HepG2 (cell line): Measurements from ENCODE around the gene CDT1. TPM values are rescaled to one million over a fixed set of nuclear protein-coding genes. Genes with fewer than 3 reads are reported as not detected.

Source experiments
- ARNTL ChIP-seq: sonication (generic); formaldehyde crosslinking; IDR thresholded peaks from 2 replicates; pipeline ENCODE4 v1.4.0; 2020; ENCODE audit warnings: mild to moderate bottlenecking, missing genetic modification reagents
- BHLHE40 ChIP-seq: IDR thresholded peaks from 2 replicates; pipeline ENCODE4 v1.6.1; 2011; ENCODE audit warnings: low read length, improper control_type of control experiment
- E2F2 ChIP-seq: sonication (generic); formaldehyde crosslinking; IDR thresholded peaks from 2 replicates; pipeline ENCODE4 v1.4.0; 2020; ENCODE audit warnings: missing genetic modification reagents, borderline replicate concordance
- HNF1B ChIP-seq: sonication (generic); formaldehyde crosslinking; IDR thresholded peaks from 2 replicates; pipeline ENCODE4 v1.5.1; 2020; ENCODE audit warnings: mild to moderate bottlenecking, moderate library complexity, missing genetic modification reagents
- KLF12 ChIP-seq: sonication (generic); formaldehyde crosslinking; IDR thresholded peaks from 2 replicates; pipeline ENCODE4 v1.4.0; 2020; ENCODE audit warnings: missing genetic modification reagents, borderline replicate concordance
- MEIS2 ChIP-seq: sonication (generic); formaldehyde crosslinking; IDR thresholded peaks from 2 replicates; pipeline ENCODE4 v1.9.0; 2021; ENCODE audit warnings: mild to moderate bottlenecking, missing genetic modification reagents
- PCBP1 ChIP-seq: fragments of 200-400 bp; formaldehyde crosslinking; IDR thresholded peaks from 2 replicates; pipeline ENCODE4 v1.6.1; 2017; ENCODE audit warnings: mild to moderate bottlenecking, low read depth, low read length, borderline replicate concordance
- PHF8 ChIP-seq: sonication (generic); formaldehyde crosslinking; IDR thresholded peaks from 2 replicates; pipeline ENCODE4 v1.5.0; 2020; ENCODE audit warnings: missing genetic modification reagents
- PRMT3 ChIP-seq: sonication (generic); formaldehyde crosslinking; IDR thresholded peaks from 2 replicates; pipeline ENCODE4 v1.8.1; 2022; ENCODE audit warnings: low read depth, mild to moderate bottlenecking, moderate library complexity, missing genetic modification reagents, borderline replicate concordance
- SP5 ChIP-seq: IDR thresholded peaks from 2 replicates; pipeline ENCODE4 v1.6.1; 2016; ENCODE audit warnings: low read depth, borderline replicate concordance
- TEF ChIP-seq: sonication (generic); formaldehyde crosslinking; IDR thresholded peaks from 2 replicates; pipeline ENCODE4 v1.5.0; 2020; ENCODE audit warnings: missing genetic modification reagents
- ZFP37 ChIP-seq: sonication (generic); formaldehyde crosslinking; IDR thresholded peaks from 2 replicates; pipeline ENCODE4 v1.4.0; 2020; ENCODE audit warnings: missing genetic modification reagents, borderline replicate concordance
- ZNF101 ChIP-seq: sonication (generic); formaldehyde crosslinking; IDR thresholded peaks from 2 replicates; pipeline ENCODE4 v1.4.0; 2020; ENCODE audit warnings: mild to moderate bottlenecking, low read depth, missing genetic modification reagents, borderline replicate concordance
- ZNF496 ChIP-seq: sonication (generic); formaldehyde crosslinking; IDR thresholded peaks from 2 replicates; pipeline ENCODE4 v1.8.1; 2023; ENCODE audit warnings: mild to moderate bottlenecking, moderate library complexity, missing genetic modification reagents; ENCODE audit not compliant: insufficient replicate concordance
- ZNF605 ChIP-seq: sonication (generic); formaldehyde crosslinking; IDR thresholded peaks from 2 replicates; pipeline ENCODE4 v1.8.0; 2022; ENCODE audit warnings: mild to moderate bottlenecking, missing genetic modification reagents
- ZNF670 ChIP-seq: sonication (generic); formaldehyde crosslinking; IDR thresholded peaks from 2 replicates; pipeline ENCODE4 v1.8.0; 2022; ENCODE audit warnings: mild to moderate bottlenecking, missing genetic modification reagents, borderline replicate concordance
- ZNF782 ChIP-seq: sonication (generic); formaldehyde crosslinking; IDR thresholded peaks from 2 replicates; pipeline ENCODE4 v1.4.0; 2020; ENCODE audit warnings: missing genetic modification reagents, mild to moderate bottlenecking, borderline replicate concordance
- ZSCAN5A ChIP-seq: sonication (generic); formaldehyde crosslinking; IDR thresholded peaks from 2 replicates; pipeline ENCODE4 v1.8.0; 2022; ENCODE audit warnings: mild to moderate bottlenecking, missing genetic modification reagents, borderline replicate concordance
- polyA plus RNA-seq, 8 experiments: library from polyadenylated mRNA; depleted of rRNA in 3 of 8; stranded (reverse) in 7 of 8; unstranded in 1 of 8; fragments of >200 nt; fragmentation: Illumina TruSeq in 4 of 8; extraction: Trizol in 4 of 8; gene quantifications; 2 replicates each; pipeline versions ENCODE4 v1.2.1 to v1.2.3, GENCODE V29; 2011 to 2016; ENCODE audit warnings: low read depth in 4 of 8, missing spikeins in 1 of 8, mixed read lengths in 1 of 8; ENCODE audit not compliant: insufficient read depth in 1 of 8
- total RNA-seq, 5 experiments: library from RNA; depleted of rRNA; stranded (reverse); fragments of >200 nt; fragmentation: Illumina TruSeq; extraction: Trizol; gene quantifications; 2 replicates each; pipeline ENCODE4 v1.2.3, GENCODE V29; 2016; ENCODE audit warnings: low read depth in 1 of 5
- TF ChIP-seq, protein P1 (sequence below): sonication (generic); formaldehyde crosslinking; IDR thresholded peaks from 2 replicates; pipeline ENCODE4 v1.4.0; 2020; ENCODE audit warnings: mild to moderate bottlenecking, low read depth, missing genetic modification reagents
- TF ChIP-seq, protein P2 (sequence below): sonication (generic); formaldehyde crosslinking; IDR thresholded peaks from 2 replicates; pipeline ENCODE4 v1.5.0; 2020; ENCODE audit warnings: missing genetic modification reagents

Gene CDT1
- total and polyA plus RNA-seq, 2 of the 13 experiments (the other 11 are each of a cell fraction or from before 2014, with no cell fraction given) = 23.1 to 23.8 TPM

DNA sequence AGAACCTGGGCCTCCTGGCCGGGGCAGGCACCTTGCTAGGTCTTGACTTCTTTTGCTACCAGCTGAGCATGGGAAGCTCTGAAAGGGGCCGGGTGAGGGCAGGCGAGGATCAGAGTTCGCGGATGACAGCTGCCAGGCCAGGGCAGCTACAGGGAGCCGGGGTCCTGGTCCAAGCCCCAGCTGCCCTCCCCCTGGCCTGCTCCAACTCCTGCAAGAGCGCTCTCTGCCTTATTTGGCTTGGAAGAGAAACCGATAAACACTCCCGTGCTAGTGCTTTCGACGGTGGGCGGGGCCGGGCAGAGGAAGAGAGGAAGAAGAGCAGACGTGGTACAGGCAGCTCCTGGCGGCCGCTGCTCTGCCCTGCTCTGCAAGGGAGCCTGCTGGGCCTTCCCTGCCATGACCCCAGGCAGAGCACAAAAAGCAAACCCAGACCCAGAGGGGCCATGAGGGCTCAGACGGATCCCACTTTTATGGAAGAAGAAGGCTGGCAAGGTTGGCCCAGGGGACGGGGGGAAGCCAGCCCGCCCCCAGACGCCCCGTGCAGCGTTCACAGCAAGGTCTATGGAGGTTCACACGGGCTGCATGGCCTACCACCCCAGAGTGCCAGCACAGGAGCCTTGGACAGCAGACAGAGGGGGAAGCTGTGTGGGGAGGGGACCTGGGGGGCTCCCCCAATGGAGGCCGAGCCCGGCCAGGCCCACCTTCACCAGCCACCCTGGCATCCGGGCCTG, 44.2 kb upstream of the CDT1 start (continued):
- TF ChIP-seq, protein P1, sequence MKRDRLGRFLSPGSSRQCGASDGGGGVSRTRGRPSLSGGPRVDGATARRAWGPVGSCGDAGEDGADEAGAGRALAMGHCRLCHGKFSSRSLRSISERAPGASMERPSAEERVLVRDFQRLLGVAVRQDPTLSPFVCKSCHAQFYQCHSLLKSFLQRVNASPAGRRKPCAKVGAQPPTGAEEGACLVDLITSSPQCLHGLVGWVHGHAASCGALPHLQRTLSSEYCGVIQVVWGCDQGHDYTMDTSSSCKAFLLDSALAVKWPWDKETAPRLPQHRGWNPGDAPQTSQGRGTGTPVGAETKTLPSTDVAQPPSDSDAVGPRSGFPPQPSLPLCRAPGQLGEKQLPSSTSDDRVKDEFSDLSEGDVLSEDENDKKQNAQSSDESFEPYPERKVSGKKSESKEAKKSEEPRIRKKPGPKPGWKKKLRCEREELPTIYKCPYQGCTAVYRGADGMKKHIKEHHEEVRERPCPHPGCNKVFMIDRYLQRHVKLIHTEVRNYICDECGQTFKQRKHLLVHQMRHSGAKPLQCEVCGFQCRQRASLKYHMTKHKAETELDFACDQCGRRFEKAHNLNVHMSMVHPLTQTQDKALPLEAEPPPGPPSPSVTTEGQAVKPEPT = no peak
- TF ChIP-seq PRMT3 (CRISPR knock-in tag) (no peak; the same call in 1 of the 2 replicates), ZNF101 (CRISPR knock-in tag) (no peak), ZNF670 (CRISPR knock-in tag) (peak; percentile 64; the same call in 1 of the 2 replicates), ZNF782 (CRISPR knock-in tag) (no peak), PCBP1 (no peak; the same call in 1 of the 2 replicates), E2F2 (no peak; the same call in 1 of the 2 replicates), ZFP37 (CRISPR knock-in tag) (no peak), ZSCAN5A (no peak), KLF12 (peak; percentile 71; the same call in 1 of the 2 replicates), PHF8 (no peak; the same call in none of the 2 replicates), TEF (no peak), SP5 (CRISPR knock-in tag) (peak; percentile 95), BHLHE40 (peak; percentile 52; the same call in 1 of the 2 replicates), MEIS2 (CRISPR knock-in tag) (0 out of 2 replicates have a peak, but pooled peaks have one; percentile 48), ARNTL (CRISPR knock-in tag) (no peak), HNF1B (CRISPR knock-in tag) (peak; percentile 21; the same call in 1 of the 2 replicates), ZNF605 (CRISPR knock-in tag) (0 out of 2 replicates have a peak, but pooled peaks have one; percentile 54), ZNF496 (no peak)
- TF ChIP-seq, protein P2, sequence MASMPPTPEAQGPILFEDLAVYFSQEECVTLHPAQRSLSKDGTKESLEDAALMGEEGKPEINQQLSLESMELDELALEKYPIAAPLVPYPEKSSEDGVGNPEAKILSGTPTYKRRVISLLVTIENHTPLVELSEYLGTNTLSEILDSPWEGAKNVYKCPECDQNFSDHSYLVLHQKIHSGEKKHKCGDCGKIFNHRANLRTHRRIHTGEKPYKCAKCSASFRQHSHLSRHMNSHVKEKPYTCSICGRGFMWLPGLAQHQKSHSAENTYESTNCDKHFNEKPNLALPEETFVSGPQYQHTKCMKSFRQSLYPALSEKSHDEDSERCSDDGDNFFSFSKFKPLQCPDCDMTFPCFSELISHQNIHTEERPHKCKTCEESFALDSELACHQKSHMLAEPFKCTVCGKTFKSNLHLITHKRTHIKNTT (CRISPR knock-in tag) = no peak
